ENCODE data around the gene LMO2.
A peak's percentile ranks its signal among the peaks of the same experiment; 100 is the strongest.

LMO2 gene

GRCh38 chr11:33913991-33914390 lies 22.1 kb upstream of the LMO2 start:
- DNase-seq: no peak

DNA sequence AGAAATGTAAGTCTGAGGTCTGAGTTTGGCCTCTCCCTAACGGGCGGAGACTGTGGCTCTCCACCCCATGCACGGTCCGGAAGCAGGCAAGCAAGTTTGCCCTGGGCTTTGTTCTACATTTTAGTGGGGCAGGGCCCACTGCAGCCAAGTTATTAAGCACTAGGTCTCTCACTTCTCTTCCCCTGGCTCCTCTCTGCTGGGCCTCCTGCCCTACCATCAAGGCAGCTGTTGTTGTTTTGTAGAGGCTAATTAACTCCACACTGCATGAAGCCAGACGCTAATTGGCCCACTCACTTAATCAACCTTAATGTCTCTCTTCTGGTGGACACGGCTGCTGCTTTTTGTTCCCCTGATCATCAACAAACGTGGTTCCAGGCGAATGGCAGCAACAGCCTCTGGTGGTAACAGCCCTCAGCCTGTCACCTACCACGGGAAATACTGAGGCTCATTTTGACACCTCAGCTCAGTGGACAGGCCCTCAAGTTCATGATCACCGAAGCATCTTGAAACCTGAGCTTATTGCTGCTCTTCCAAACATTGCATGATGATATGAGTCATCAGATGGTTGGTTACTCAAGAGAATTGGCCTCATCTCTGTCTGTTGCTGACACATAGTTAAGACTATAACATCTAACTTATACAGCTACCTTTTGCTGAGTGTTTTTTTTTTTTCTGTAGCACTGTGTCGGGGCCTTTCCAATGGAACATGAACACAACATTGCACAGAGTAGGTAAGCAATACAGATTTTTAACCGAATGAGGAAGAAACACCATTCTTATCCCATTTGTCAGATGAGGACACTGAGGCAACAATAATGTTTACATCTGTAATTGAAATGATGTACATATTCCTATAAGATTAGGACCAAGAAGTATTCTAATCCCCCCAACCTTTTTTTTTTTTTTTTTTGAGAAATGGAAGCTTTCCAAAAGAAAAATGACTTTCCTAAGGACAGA lies 20.8 kb upstream of the LMO2 start:
- DNase-seq: no peak

DNA sequence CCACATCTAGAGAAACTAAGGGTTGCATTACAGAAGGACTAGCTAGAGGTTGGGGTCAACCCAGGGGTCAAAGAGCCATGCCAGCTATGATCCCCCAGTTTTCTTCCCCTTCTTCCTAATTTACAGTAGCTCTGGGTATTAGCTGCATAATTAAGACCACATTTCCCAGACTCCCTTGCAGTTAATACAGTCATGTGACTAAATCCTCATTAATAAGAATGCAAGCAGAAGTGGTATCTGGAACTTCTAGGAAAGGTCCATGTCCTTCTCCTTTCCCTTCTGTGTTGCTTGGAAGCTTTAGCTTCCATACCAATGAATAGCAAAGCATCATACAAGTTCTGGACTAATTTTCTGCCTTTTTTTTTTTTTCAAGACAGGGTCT lies 19.1 kb upstream of the LMO2 start:
- no peak for DNase-seq

GRCh38 chr11:33910296-33910957 lies 18.6 kb upstream of the LMO2 start:
- no peak for DNase-seq

- no peak for DNase-seq
These were observed 17.7 kb upstream of the LMO2 start for GRCh38 chr11:33909552-33909951.

GRCh38 chr11:33909150-33909549 lies 17.3 kb upstream of the LMO2 start:
- no peak for DNase-seq

DNA sequence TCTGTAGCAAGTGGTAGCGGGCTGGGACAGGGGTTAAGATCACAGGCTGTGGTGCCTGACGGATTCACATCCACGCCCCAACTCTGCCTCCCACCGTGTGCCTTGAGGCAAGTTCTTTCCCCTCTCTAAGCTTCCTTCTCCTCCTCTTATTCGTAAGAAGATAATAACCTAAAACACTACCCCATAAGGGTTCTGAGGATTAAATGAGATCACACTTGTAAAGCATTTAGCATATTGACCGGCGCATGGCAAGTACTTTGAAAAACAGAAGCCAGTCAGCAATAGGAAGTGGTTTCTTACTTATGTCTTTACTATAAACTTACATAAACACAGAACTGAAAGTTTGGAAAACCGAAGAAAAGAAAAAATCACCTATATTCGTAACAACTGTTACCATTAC lies 15.5 kb upstream of the LMO2 start:
- DNase-seq: no peak

GRCh38 chr11:33906484-33907186 lies 14.8 kb upstream of the LMO2 start:
- no peak for DNase-seq

GRCh38 chr11:33904102-33904501 lies 12.2 kb upstream of the LMO2 start:
- DNase-seq: no peak

DNA sequence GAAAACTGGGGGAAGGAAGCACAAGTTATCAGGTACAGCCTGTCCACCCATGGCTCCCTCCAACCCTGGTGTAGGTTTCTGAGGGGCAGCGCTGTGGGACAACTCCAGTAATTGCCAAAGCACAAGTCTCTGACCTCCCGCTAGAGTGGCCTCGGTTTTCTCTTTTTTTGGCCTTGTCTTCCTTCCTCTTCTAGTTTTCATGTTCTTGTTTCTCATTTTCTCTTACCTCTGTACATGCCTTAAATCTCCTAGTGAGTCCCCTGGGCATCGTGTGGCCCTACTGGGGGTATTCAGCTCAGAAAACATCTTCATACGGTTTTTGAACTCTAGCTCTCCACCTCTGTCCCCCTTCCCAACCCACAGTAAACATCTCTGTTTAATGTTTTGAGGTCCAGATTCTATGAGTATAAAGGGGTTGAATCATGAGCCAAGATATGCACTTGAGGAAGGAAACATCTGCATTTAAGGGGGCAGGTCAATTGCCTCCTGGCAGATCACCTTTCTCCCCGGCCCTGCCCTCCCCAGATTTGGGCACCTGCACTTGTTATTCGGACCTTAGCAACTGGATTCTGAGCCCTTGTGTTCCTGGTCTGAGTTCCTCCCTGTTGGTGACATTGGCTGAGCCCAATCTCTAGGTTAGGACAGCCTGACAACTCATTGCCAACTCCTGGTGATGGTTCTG lies 8.4 kb upstream of the LMO2 start:
- no peak for DNase-seq

DNA sequence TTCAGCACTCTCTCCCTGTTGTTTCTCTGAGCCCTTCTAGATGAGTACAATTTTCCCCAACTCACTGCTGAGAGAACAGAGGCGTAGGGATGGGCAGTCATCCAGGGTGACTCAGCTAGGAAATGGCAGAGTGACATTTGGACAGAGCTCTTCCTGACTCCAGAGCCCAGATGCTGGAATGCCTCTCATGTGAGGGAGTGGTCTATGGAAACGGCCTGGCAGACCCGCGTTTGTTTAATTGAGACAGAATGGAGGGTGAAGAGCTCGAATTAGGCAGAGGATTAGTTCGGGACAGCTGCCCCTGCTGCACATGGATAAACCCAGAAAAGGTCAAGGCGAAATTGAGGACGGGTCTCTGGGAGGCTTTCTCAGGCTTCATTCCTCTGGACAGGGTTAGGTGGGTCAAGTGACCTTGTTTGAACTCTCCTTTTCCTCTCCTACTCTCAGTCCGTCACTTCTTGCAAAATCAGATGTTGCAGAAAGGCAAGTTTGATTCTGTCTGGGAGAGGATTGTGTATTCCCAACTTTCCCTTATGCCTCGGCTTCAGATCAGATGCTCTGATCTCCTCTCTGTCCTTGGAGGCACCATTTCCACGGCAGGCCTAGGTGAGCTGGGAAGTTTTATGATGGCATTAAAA lies 7.6 kb upstream of the LMO2 start:
- no peak for DNase-seq

GRCh38 chr11:33898957-33899356 lies 7.1 kb upstream of the LMO2 start:
- DNase-seq: no peak

GRCh38 chr11:33897761-33898375 lies 6.0 kb upstream of the LMO2 start:
- DNase-seq: no peak

GRCh38 chr11:33896911-33897310 lies 5.0 kb upstream of the LMO2 start:
- DNase-seq: no peak

- DNase-seq: no peak
These were observed 3.9 kb upstream of the LMO2 start for GRCh38 chr11:33895752-33896137.

- no peak for DNase-seq
These were observed 2.5 kb upstream of the LMO2 start for GRCh38 chr11:33894398-33894746.

DNA sequence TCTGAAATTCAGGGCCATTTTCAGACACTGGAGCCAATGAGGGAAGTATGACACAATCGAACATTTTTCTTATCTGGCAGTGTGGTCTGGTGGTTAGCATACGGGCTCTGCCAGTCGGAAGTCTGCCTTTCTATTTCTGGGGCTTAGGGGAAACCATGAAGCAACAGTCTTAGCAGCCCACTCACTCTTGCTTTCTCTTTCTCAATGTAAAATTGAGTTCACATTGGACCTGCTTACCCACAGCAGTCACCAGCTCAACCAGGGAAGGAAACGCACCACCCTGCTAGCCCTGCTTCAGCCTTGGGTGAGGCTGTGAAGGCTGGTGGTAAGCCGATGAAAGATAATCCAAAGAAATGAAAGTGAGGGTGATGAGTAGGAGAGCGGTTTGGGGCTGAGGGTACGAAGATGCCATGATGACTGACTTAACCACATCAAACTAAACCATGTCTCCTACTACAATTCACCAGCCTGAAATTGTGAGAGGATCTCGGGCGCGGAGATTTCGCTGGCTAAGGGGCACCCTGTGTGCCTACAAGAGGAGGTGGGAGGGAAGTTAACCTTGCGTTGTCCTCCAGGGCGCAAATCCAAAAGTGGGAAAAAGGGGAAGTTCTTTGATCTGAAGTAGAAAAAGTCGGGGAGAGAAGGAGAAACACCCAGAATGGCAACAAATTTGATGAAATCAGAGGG lies 2.0 kb upstream of the LMO2 start:
- DNase-seq: peak; percentile 84

GRCh38 chr11:33892906-33893594 lies 1.2 kb upstream of the LMO2 start:
- no peak for DNase-seq

GRCh38 chr11:33889821-33890378 lies 2.0 kb downstream of the LMO2 start:
- DNase-seq: no peak

DNA sequence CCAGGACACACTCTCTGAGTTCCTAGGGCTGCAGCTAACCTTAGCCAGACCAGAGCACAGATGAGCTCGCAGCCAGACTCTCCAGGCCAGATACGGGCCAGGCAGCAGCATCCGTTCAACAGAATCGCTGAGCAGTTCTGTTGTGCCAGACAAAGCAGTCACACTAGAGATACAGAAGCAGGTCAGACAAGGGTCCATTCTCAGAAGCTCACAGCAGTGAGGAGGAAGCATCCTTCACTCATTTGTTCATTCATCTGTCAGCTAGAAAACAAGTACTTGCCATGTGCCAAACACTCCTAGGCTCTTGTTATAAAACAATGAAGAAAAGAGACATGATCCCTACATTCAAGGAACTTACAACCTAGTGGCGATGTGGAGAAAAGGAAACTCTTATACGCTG lies 2.6 kb downstream of the LMO2 start:
- DNase-seq: no peak

- no peak for DNase-seq
These were observed 4.0 kb downstream of the LMO2 start for GRCh38 chr11:33887886-33888285.
